Measurements from ENCODE around the gene STRN4.

DNA sequence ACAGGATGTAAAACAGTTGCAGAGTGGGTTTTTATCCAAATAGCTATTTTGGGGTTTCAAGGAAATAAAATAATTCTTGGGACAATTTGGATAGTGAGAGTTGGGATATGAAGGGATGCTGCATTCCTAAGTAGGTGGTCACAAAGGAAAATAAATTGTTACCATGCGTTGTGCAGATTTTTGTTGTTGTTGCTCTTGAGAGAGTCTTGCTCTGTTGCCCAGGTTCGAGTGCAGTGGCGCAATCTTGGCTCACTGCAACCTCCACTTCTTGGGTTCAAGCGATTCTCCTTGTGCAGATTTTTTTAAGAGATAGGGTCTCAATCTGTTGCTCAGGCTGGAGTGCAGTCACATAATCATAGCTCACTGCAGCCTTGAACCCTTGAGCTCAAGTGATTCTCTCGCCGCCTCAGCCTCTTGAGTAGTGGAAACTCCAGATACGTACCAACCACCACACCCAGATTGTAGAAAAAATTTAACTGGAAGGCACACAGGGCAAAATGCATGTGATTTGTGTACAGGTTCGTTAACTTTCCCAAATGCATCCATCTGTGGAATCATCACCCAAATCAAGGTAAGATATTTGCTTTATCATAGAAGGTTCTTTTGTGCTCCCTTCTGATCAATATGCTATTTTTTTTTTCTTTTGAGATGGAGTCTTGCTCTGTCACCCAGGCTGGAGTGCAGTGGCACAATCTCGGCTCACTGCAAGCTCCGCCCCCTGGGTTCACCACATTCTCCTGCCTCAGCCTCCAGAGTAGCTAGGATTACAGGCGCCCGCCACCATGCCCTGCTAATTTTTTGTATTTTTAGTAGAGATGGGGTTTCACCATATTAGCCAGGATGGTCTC lies 26.1 kb upstream of the STRN4 start:
- TF ChIP-seq, protein P1, sequence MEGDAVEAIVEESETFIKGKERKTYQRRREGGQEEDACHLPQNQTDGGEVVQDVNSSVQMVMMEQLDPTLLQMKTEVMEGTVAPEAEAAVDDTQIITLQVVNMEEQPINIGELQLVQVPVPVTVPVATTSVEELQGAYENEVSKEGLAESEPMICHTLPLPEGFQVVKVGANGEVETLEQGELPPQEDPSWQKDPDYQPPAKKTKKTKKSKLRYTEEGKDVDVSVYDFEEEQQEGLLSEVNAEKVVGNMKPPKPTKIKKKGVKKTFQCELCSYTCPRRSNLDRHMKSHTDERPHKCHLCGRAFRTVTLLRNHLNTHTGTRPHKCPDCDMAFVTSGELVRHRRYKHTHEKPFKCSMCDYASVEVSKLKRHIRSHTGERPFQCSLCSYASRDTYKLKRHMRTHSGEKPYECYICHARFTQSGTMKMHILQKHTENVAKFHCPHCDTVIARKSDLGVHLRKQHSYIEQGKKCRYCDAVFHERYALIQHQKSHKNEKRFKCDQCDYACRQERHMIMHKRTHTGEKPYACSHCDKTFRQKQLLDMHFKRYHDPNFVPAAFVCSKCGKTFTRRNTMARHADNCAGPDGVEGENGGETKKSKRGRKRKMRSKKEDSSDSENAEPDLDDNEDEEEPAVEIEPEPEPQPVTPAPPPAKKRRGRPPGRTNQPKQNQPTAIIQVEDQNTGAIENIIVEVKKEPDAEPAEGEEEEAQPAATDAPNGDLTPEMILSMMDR (IDR thresholded peaks at IDR 0.05) = no peak
- TF ChIP-seq POLR2A (IDR thresholded peaks at IDR 0.05) (no peak), POLR2AphosphoS5 (IDR thresholded peaks at IDR 0.05) (no peak)
